Ishikawa (cell line): ENCODE data around the gene RNF157.

Source experiments
- CEBPB ChIP-seq: IDR thresholded peaks from 2 replicates; pipeline ENCODE4 v1.6.1; 2012
- CREB1 ChIP-seq: IDR thresholded peaks from 2 replicates; pipeline ENCODE4 v1.6.1; 2012; ENCODE audit warnings: low read depth
- EGR1 ChIP-seq: IDR thresholded peaks from 2 replicates; pipeline ENCODE4 v1.6.1; 2012
- EP300 ChIP-seq: IDR thresholded peaks from 2 replicates; pipeline ENCODE4 v1.6.1; 2012; ENCODE audit warnings: borderline replicate concordance
- FOXM1 ChIP-seq: IDR thresholded peaks from 2 replicates; pipeline ENCODE4 v1.6.1; 2012; ENCODE audit warnings: low read depth, borderline replicate concordance
- NFIC ChIP-seq: IDR thresholded peaks from 2 replicates; pipeline ENCODE4 v1.6.1; 2012
- RAD21 ChIP-seq: IDR thresholded peaks from 2 replicates; pipeline ENCODE4 v1.6.1; 2012; ENCODE audit warnings: low read depth
- TAF1 ChIP-seq: IDR thresholded peaks from 2 replicates; pipeline ENCODE4 v1.6.1; 2012; ENCODE audit warnings: low read depth, mild to moderate bottlenecking
- TCF12 ChIP-seq: IDR thresholded peaks from 2 replicates; pipeline ENCODE4 v1.6.1; 2012; ENCODE audit warnings: low read depth
- TEAD4 ChIP-seq: IDR thresholded peaks from 2 replicates; pipeline ENCODE4 v1.6.1; 2012
- USF1 ChIP-seq: IDR thresholded peaks from 2 replicates; pipeline ENCODE4 v1.6.1; 2012
- YY1 ChIP-seq: IDR thresholded peaks from 2 replicates; pipeline ENCODE4 v1.6.1; 2012; ENCODE audit warnings: low read depth
- ZBTB7A ChIP-seq: IDR thresholded peaks from 2 replicates; pipeline ENCODE4 v1.6.1; 2012; ENCODE audit warnings: low read depth
- TF ChIP-seq, protein P1 (sequence below): IDR thresholded peaks from 2 replicates; pipeline ENCODE4 v1.6.1; 2012
- TF ChIP-seq, protein P2 (sequence below): IDR thresholded peaks from 2 replicates; pipeline ENCODE4 v1.6.1; 2012; ENCODE audit warnings: low read depth, mild to moderate bottlenecking

RNF157 gene

GRCh38 chr17:76179496-76180467 is 60.5 kb downstream of the RNF157 start:
- TF ChIP-seq FOXM1: no peak
- no peak for TF ChIP-seq RAD21
- no peak for TF ChIP-seq TAF1
- no peak for TF ChIP-seq TEAD4
- TF ChIP-seq, protein P1, sequence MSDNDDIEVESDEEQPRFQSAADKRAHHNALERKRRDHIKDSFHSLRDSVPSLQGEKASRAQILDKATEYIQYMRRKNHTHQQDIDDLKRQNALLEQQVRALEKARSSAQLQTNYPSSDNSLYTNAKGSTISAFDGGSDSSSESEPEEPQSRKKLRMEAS: no peak
- TF ChIP-seq CEBPB: no peak
- no peak for TF ChIP-seq EGR1
- TF ChIP-seq, protein P2, sequence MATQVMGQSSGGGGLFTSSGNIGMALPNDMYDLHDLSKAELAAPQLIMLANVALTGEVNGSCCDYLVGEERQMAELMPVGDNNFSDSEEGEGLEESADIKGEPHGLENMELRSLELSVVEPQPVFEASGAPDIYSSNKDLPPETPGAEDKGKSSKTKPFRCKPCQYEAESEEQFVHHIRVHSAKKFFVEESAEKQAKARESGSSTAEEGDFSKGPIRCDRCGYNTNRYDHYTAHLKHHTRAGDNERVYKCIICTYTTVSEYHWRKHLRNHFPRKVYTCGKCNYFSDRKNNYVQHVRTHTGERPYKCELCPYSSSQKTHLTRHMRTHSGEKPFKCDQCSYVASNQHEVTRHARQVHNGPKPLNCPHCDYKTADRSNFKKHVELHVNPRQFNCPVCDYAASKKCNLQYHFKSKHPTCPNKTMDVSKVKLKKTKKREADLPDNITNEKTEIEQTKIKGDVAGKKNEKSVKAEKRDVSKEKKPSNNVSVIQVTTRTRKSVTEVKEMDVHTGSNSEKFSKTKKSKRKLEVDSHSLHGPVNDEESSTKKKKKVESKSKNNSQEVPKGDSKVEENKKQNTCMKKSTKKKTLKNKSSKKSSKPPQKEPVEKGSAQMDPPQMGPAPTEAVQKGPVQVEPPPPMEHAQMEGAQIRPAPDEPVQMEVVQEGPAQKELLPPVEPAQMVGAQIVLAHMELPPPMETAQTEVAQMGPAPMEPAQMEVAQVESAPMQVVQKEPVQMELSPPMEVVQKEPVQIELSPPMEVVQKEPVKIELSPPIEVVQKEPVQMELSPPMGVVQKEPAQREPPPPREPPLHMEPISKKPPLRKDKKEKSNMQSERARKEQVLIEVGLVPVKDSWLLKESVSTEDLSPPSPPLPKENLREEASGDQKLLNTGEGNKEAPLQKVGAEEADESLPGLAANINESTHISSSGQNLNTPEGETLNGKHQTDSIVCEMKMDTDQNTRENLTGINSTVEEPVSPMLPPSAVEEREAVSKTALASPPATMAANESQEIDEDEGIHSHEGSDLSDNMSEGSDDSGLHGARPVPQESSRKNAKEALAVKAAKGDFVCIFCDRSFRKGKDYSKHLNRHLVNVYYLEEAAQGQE: no peak
- TF ChIP-seq USF1: no peak
- no peak for TF ChIP-seq ZBTB7A
- TF ChIP-seq EP300: no peak
- TF ChIP-seq NFIC: no peak
- TF ChIP-seq YY1: no peak
- TF ChIP-seq CREB1: no peak

GRCh38 chr17:76178124-76178523 is 62.2 kb downstream of the RNF157 start:
- TF ChIP-seq, protein P1: no peak
- TF ChIP-seq TCF12: no peak
- no peak for TF ChIP-seq RAD21
- no peak for TF ChIP-seq EGR1
- TF ChIP-seq FOXM1: no peak
- TF ChIP-seq TAF1: no peak
- no peak for TF ChIP-seq CREB1
- no peak for TF ChIP-seq USF1
- no peak for TF ChIP-seq ZBTB7A
- no peak for TF ChIP-seq CEBPB
- TF ChIP-seq NFIC: no peak
- no peak for TF ChIP-seq YY1
- TF ChIP-seq TEAD4: no peak
- TF ChIP-seq, protein P2: no peak
- TF ChIP-seq EP300: no peak

- no peak for TF ChIP-seq CREB1
- no peak for TF ChIP-seq YY1
- TF ChIP-seq EGR1: no peak
- no peak for TF ChIP-seq CEBPB
- TF ChIP-seq NFIC: no peak
- no peak for TF ChIP-seq EP300
- TF ChIP-seq, protein P2: no peak
- TF ChIP-seq FOXM1: no peak
- TF ChIP-seq TCF12: no peak
- TF ChIP-seq RAD21: no peak
- no peak for TF ChIP-seq TEAD4
- no peak for TF ChIP-seq TAF1
- no peak for TF ChIP-seq USF1
These were observed 63.4 kb downstream of the RNF157 start for GRCh38 chr17:76176701-76177574.
